OCI-LY3 (cell line): ENCODE results near the gene TLCD3B.

Experiments
- CTCF ChIP-seq: fragments of 200-600, 300-600 bp; sonication (generic); IDR thresholded peaks from 2 replicates; pipeline ENCODE4 v1.5.1; 2014; ENCODE audit warnings: antibody characterized with exemption, low read length, low read depth
- EZH2phosphoT487 ChIP-seq: fragments of 200-600 bp; shearing (Covaris generic); IDR thresholded peaks from 2 replicates; pipeline ENCODE4 v1.6.1; 2018; ENCODE audit warnings: antibody characterized with exemption, mixed run types, low read depth

- no peak for TF ChIP-seq CTCF
- no peak for TF ChIP-seq EZH2phosphoT487
These were observed 29.3 kb upstream of the TLCD3B start for GRCh38 chr16:30060346-30060745.
